GM13977 (cell line): ENCODE data around the gene VEGFA.

Source experiments
- DNase-seq: peaks from one replicate; pipeline ENCODE4 v3.0.0; 2012; ENCODE audit warnings: low spot score
- in situ Hi-C: fragments of 300-500 bp; cut with MboI; formaldehyde crosslinking; loops from one replicate; pipeline ENCODE4 v1.12.0; 2022; ENCODE audit warnings: low sequenced_read_pairs, low pct_unique_long_range_greater_than_20kb, mixed read lengths, inconsistent platforms; ENCODE audit not compliant: unreplicated experiment
- TF ChIP-seq, protein P1 (sequence below): IDR thresholded peaks from 2 replicates; pipeline ENCODE4 v1.5.1; 2012; ENCODE audit warnings: mild to moderate bottlenecking, control low read depth; ENCODE audit not compliant: insufficient read depth; ENCODE audit errors: extremely low read depth, missing control alignments

Gene VEGFA

DNA sequence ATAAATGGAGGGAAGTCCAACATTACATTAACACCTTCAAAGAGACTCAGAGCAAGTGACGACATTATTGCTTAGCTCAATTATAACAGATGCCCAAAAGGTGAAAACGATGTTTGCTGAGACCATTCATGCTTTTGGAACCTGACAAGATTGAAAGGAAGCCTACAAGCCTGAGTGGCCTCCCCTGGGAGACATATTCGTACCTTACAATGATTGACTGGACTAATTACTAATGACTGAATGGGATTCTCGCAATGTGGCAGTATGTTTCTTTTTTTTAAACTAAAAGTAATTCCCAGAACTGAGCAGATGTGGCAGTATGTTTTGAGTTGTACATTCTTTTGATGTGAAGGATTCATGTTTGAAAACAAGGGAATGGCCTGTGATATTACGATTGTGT is 49.9 kb downstream of the VEGFA start:
- DNase-seq: no peak
- TF ChIP-seq, protein P1, sequence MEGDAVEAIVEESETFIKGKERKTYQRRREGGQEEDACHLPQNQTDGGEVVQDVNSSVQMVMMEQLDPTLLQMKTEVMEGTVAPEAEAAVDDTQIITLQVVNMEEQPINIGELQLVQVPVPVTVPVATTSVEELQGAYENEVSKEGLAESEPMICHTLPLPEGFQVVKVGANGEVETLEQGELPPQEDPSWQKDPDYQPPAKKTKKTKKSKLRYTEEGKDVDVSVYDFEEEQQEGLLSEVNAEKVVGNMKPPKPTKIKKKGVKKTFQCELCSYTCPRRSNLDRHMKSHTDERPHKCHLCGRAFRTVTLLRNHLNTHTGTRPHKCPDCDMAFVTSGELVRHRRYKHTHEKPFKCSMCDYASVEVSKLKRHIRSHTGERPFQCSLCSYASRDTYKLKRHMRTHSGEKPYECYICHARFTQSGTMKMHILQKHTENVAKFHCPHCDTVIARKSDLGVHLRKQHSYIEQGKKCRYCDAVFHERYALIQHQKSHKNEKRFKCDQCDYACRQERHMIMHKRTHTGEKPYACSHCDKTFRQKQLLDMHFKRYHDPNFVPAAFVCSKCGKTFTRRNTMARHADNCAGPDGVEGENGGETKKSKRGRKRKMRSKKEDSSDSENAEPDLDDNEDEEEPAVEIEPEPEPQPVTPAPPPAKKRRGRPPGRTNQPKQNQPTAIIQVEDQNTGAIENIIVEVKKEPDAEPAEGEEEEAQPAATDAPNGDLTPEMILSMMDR: no peak
- in situ Hi-C loops: no loop called here

DNA sequence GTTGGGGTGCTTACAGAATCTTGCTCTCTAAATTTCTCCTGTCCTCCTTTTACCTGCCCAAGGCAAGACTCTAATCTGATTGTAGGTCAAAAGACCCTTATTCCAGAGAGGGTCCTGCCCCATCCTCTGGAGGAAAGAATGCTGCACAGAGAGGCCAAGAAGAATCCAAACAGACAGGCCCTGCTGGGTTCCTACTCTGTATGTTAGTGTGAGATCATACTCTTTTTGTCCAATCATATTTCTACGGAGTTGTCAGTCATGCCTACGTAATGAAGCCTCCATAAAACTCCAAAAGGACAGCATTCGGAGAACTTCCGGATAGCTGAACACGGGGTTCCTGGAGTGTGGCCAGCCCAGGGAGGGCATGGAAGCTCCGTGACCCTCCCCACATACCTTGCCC is 50.5 kb downstream of the VEGFA start:
- TF ChIP-seq, protein P1: no peak
- DNase-seq: no peak
- in situ Hi-C loops: no loop called here

DNA sequence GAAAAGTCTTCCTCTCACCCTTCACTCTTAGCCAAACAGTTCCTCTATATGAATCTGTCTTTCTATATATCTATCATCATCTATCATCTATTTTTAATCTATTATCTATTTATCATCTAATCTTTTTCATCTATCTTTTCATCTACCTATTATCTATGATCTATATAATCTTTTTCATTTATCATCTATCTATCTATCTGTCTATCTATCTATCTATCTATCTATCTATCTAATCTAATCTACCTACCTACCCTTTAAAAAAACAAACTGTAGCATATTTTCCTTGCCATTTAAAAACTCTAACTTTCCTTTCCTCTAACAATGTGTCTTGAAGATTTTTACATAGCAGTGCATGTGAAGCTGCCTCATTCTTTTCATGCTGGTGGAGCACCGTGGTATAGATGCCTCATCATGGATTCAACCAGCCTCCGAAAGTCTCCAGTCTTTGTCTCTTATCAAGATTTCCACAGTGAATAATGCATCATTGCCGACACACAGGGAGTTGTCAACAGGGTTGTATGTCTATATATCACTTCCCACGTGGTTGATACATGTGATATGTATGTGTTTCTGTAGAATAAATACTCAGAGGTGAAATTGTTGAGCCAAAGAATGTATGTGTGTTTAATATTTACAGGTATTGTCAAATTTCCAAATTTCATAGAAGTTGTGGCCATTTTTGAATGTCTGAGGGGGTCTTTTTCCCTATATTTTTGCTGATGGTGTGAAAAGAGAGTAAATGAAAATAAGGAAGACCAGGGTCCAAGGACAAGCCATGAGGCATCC is 51.3 kb downstream of the VEGFA start:
- in situ Hi-C loops: no loop called here
- no peak for DNase-seq
- TF ChIP-seq, protein P1: no peak

DNA sequence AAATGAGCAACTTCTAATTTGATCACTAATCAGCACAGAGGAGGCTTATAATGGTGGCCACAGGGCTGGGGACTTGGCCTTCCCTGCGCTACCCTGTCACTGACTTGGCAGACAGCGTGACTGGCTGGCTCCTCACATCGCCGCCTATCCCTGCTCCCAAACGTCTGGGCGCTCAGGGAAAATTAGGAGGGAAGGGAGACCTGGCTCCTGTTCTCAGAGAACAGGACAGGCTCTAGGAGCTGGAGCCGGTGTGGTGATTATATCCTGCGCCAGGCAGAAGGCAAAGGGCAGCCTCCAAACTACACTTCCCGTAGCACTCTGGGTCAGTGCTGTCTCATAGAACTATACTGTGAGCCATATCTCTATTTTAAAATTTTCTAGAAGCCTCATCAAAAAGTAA is 53.4 kb downstream of the VEGFA start:
- DNase-seq: no peak
- in situ Hi-C loops: no loop called here
- TF ChIP-seq, protein P1: no peak

DNA sequence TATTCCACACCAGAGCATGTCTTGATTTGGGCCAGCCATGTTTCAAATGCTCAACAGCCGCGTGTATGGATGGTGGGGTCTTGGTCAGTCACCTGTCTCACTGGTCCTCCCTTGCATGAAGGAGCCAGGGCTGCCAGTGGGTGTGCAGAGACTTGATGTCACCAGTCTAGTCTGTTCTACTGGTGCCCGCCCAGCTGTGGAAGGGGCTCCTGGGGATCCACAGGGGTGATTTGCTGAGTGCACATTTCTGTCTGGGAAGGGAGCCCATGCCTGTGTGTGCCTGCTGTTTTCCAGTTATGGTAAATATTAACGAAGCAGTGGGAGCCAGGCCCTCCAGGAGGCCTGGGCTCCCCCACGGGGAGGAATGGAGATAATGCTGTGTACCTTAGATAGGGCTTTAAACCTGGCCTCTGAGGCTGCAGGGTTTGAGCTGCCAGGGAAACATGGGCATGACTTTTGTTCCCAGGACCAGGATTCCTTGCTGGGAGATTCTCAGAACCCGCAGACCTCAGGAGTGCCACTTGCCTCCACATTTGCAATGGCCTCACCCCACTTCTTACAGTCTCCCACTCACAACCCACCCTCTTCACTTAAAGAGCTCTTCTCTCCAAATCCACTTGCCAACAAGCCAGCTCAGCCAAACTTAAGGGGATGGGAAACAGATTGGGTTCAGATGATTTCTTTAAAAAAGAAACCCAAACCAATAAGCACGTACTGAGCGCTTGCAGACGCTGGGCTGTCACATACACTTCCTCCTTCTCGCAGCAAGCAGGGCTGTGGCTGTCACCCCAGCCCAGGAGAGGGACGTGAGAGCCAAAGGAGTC is 54.1 kb downstream of the VEGFA start:
- no peak for DNase-seq

DNA sequence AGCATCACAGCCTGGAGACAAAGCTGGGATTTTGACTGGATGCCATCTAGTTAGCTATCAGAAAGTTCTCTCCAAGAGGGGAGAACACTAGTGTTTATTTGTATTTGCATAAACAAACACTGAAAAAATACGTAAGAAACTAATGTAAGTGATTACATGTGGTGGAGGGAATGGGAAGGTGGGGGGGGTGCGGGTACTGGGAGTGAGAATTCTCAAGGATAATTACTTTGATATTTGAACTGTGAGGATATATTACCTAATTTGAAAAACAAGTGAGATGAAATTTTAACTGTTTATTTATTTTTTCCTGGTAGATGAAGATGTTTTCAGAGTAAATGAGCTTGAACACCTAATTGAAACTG is 54.7 kb downstream of the VEGFA start:
- DNase-seq: no peak
- in situ Hi-C loops: no loop called here
- TF ChIP-seq, protein P1: no peak

More for the DNA sequence above, 54.1 kb downstream of the VEGFA start:
- in situ Hi-C loops: no loop called here
- TF ChIP-seq, protein P1: no peak
